ENCODE data around the gene POLE2.

DNA sequence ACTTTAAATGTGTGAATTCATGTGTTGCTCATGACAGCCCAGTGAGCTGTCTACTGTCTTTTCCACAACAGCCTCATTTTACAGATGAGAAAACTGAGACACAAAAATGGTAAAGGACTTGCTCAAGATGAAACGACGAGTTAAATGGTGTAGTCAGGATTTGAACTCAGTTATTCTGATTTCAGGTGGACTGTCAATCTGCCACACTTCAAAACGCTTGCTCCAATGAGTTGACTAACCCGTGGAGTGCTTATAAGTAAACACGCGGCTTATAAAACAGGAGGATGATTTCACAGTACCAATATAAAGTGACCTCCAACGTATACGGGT, 652 bp upstream of the POLE2 start:
- TF ChIP-seq EP300 (IDR thresholded peaks at IDR 0.05; ENCODE audit: borderline replicate concordance) (no peak), NFIC (IDR thresholded peaks at IDR 0.05) (no peak), TAF1 (IDR thresholded peaks at IDR 0.05; ENCODE audit: low read depth) (no peak), CREB1 (IDR thresholded peaks at IDR 0.05; ENCODE audit: low read depth) (no peak), YY1 (IDR thresholded peaks at IDR 0.05; ENCODE audit: low read depth) (no peak), EGR1 (IDR thresholded peaks at IDR 0.05) (no peak), FOXM1 (IDR thresholded peaks at IDR 0.05; ENCODE audit: borderline replicate concordance, low read depth) (no peak), CEBPB (IDR thresholded peaks at IDR 0.05) (no peak), RAD21 (IDR thresholded peaks at IDR 0.05; ENCODE audit: low read depth) (no peak)
- TF ChIP-seq, protein P1, sequence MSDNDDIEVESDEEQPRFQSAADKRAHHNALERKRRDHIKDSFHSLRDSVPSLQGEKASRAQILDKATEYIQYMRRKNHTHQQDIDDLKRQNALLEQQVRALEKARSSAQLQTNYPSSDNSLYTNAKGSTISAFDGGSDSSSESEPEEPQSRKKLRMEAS (IDR thresholded peaks at IDR 0.05), result no peak
- TF ChIP-seq, protein P2, sequence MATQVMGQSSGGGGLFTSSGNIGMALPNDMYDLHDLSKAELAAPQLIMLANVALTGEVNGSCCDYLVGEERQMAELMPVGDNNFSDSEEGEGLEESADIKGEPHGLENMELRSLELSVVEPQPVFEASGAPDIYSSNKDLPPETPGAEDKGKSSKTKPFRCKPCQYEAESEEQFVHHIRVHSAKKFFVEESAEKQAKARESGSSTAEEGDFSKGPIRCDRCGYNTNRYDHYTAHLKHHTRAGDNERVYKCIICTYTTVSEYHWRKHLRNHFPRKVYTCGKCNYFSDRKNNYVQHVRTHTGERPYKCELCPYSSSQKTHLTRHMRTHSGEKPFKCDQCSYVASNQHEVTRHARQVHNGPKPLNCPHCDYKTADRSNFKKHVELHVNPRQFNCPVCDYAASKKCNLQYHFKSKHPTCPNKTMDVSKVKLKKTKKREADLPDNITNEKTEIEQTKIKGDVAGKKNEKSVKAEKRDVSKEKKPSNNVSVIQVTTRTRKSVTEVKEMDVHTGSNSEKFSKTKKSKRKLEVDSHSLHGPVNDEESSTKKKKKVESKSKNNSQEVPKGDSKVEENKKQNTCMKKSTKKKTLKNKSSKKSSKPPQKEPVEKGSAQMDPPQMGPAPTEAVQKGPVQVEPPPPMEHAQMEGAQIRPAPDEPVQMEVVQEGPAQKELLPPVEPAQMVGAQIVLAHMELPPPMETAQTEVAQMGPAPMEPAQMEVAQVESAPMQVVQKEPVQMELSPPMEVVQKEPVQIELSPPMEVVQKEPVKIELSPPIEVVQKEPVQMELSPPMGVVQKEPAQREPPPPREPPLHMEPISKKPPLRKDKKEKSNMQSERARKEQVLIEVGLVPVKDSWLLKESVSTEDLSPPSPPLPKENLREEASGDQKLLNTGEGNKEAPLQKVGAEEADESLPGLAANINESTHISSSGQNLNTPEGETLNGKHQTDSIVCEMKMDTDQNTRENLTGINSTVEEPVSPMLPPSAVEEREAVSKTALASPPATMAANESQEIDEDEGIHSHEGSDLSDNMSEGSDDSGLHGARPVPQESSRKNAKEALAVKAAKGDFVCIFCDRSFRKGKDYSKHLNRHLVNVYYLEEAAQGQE (IDR thresholded peaks at IDR 0.05; ENCODE audit: low read depth), result no peak
